HepG2 (cell line): ENCODE measurements around the gene MSI2. TPM values are rescaled to one million over a fixed set of nuclear protein-coding genes. Genes with fewer than 3 reads are reported as not detected.

Experiments
- HDAC6 ChIP-seq: fragments of 200-600 bp; sonication (generic); IDR thresholded peaks from 2 replicates; pipeline ENCODE4 v1.7.0; 2017; ENCODE audit warnings: mild to moderate bottlenecking, antibody characterized with exemption, low read length, low read depth
- SETDB1 ChIP-seq: sonication (generic); formaldehyde crosslinking; IDR thresholded peaks from 2 replicates; pipeline ENCODE4 v1.5.1; 2020; ENCODE audit warnings: missing genetic modification reagents, mild to moderate bottlenecking, borderline replicate concordance
- SNAPC2 ChIP-seq: sonication (generic); formaldehyde crosslinking; IDR thresholded peaks from 2 replicates; pipeline ENCODE4 v1.8.1; 2022; ENCODE audit warnings: mild to moderate bottlenecking, missing genetic modification reagents
- ZNF513 ChIP-seq: sonication (generic); formaldehyde crosslinking; conservative IDR thresholded peaks from 2 replicates; pipeline ENCODE4 v1.5.0; 2020; ENCODE audit warnings: missing genetic modification reagents
- ZNF574 ChIP-seq: sonication (generic); formaldehyde crosslinking; IDR thresholded peaks from 2 replicates; pipeline ENCODE4 v1.4.0; 2020; ENCODE audit warnings: missing genetic modification reagents
- ZNF609 ChIP-seq: sonication (generic); formaldehyde crosslinking; IDR thresholded peaks from 2 replicates; pipeline ENCODE4 v1.4.0; 2020; ENCODE audit warnings: mild to moderate bottlenecking, missing genetic modification reagents, borderline replicate concordance
- ZNF781 ChIP-seq: sonication (generic); formaldehyde crosslinking; IDR thresholded peaks from 2 replicates; pipeline ENCODE4 v1.5.1; 2020; ENCODE audit warnings: borderline replicate concordance, mild to moderate bottlenecking, missing genetic modification reagents; ENCODE audit errors: not compliant biosample characterization
- polyA plus RNA-seq, 8 experiments: library from polyadenylated mRNA; depleted of rRNA in 3 of 8; stranded (reverse) in 7 of 8; unstranded in 1 of 8; fragments of >200 nt; fragmentation: Illumina TruSeq in 4 of 8; extraction: Trizol in 4 of 8; gene quantifications; 2 replicates each; pipeline versions ENCODE4 v1.2.1 to v1.2.3, GENCODE V29; 2011 to 2016; ENCODE audit warnings: low read depth in 4 of 8, missing spikeins in 1 of 8, mixed read lengths in 1 of 8; ENCODE audit not compliant: insufficient read depth in 1 of 8
- total RNA-seq, 5 experiments: library from RNA; depleted of rRNA; stranded (reverse); fragments of >200 nt; fragmentation: Illumina TruSeq; extraction: Trizol; gene quantifications; 2 replicates each; pipeline ENCODE4 v1.2.3, GENCODE V29; 2016; ENCODE audit warnings: low read depth in 1 of 5
- TF ChIP-seq, protein P1 (sequence below): sonication (generic); formaldehyde crosslinking; IDR thresholded peaks from 2 replicates; pipeline ENCODE4 v1.4.0; 2020; ENCODE audit warnings: missing genetic modification reagents; ENCODE audit errors: not compliant biosample characterization
- TF ChIP-seq, protein P2 (sequence below), 2 experiments: fragments of 450-650 bp in 1 of 2; sonication (generic) in 1 of 2; formaldehyde crosslinking; IDR thresholded peaks; 2 replicates each; pipeline versions ENCODE4 v1.5.0 to v1.8.0; 2020 to 2022; ENCODE audit warnings: mild to moderate bottlenecking in 1 of 2, missing genetic modification reagents in 1 of 2

The MSI2 gene
- total and polyA plus RNA-seq, 2 of the 13 experiments (the other 11 are each of a cell fraction or from before 2014, with no cell fraction given): 77.5 to 78.4 TPM

DNA sequence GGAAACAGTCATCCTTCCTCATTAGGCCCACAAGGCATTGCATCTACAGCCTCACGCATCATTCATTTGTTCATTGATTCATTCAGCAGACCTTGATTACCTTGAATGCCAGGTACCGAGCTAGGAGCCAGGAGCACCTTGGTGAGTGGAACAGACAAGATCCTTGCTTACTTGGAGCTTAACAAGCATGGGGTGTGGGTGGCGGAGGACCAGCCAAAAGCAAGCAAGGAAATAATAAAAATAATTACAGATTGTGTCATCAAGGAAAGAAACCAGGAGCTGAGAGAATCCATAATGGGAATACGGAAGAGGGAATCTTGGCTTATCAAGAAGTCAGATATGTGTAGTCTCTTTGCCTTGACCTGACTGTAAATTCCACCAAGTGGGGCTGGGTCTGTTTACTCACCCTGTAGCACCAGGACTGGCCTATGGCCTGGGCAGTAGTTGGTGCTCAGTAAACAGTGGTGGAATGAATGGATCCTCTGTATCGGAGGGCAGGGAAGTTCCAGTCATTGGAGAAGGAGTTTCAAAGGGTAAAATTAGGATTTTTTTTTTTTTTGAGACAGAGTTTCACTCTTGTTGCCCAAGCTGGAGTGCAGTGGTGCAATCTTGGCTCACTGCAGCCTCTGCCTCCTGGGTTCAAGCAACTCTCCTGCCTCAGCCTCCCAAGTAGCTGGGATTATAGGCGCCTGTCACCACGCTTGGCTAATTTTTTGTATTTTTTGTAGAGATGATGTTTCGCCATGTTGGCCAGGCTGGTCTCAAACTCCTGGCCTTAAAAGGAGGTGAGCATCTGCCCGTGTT lies 157.7 kb downstream of the MSI2 start (continued):
- TF ChIP-seq ZNF609 (peak; percentile 97; the same call in 1 of the 2 replicates), ZNF781 (CRISPR knock-in tag) (peak; percentile 82), ZNF513 (CRISPR knock-in tag) (0 out of 2 replicates have a peak, but pooled peaks have one; percentile 55), ZNF574 (CRISPR knock-in tag) (peak; percentile 75), SNAPC2 (CRISPR knock-in tag) (peak; percentile 82), SETDB1 (CRISPR knock-in tag) (no peak), HDAC6 (no peak)
- TF ChIP-seq, protein P1, sequence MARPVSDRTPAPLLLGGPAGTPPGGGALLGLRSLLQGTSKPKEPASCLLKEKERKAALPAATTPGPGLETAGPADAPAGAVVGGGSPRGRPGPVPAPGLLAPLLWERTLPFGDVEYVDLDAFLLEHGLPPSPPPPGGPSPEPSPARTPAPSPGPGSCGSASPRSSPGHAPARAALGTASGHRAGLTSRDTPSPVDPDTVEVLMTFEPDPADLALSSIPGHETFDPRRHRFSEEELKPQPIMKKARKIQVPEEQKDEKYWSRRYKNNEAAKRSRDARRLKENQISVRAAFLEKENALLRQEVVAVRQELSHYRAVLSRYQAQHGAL (CRISPR knock-in tag): no peak
- TF ChIP-seq, protein P2, sequence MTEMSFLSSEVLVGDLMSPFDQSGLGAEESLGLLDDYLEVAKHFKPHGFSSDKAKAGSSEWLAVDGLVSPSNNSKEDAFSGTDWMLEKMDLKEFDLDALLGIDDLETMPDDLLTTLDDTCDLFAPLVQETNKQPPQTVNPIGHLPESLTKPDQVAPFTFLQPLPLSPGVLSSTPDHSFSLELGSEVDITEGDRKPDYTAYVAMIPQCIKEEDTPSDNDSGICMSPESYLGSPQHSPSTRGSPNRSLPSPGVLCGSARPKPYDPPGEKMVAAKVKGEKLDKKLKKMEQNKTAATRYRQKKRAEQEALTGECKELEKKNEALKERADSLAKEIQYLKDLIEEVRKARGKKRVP (CRISPR knock-in tag; IDR thresholded peaks at IDR 0.05): peak in 1 of 2 experiments; percentile 82; a peak in 2 of 4 replicates
